HG03108 (cell line): ENCODE data around the gene INSRR.

Experiments used
- ATAC-seq: cut with Tn5 transposase; IDR thresholded peaks from one replicate; pipeline ENCODE4 v1.9.1; 2021; ENCODE audit warnings: moderate library complexity; ENCODE audit not compliant: unreplicated experiment

INSRR gene

GRCh38 chr1:156852418-156852874 is 6.5 kb downstream of the INSRR start:
- ATAC-seq = no peak

- ATAC-seq = no peak
These were observed 7.0 kb downstream of the INSRR start for GRCh38 chr1:156851779-156852417.

GRCh38 chr1:156849151-156849496 is 9.8 kb downstream of the INSRR start:
- ATAC-seq = no peak

DNA sequence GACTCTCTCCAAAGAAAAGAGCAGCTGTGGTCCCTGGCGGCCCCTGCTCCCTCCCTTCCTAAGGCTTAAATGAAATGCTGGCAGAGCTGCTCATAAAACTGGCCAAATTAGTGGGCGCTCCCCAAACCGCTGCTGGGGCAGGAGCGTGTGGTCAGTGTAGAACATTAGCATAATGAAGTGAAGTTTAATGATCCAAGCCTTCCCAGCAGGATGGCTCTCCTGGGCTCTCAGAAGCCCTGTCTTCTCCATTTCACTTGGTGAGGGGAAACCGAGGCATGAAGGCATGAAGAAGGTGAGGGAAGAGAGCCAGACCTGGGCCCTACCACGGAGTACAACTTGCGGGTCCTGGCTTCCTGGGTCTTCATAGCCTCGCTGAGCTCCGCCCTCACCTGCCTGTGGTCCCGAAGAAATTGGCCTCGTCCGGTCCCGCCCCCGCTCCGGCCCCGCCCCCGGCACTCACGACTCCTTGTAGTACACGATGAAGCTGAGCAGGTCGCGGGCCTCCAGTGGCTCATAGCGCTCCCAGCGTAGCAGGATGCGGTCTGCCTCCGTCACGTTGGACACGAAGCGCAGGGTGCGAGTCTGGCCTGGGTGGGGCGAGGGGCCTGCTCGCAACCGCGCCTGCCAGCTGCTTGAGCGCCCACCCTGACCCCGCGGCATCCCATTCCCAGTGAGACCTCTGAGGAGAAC is 10.3 kb downstream of the INSRR start:
- ATAC-seq = no peak

GRCh38 chr1:156847591-156848460 is 11.1 kb downstream of the INSRR start:
- ATAC-seq = no peak

GRCh38 chr1:156846643-156847042 is 12.3 kb downstream of the INSRR start:
- ATAC-seq = no peak

DNA sequence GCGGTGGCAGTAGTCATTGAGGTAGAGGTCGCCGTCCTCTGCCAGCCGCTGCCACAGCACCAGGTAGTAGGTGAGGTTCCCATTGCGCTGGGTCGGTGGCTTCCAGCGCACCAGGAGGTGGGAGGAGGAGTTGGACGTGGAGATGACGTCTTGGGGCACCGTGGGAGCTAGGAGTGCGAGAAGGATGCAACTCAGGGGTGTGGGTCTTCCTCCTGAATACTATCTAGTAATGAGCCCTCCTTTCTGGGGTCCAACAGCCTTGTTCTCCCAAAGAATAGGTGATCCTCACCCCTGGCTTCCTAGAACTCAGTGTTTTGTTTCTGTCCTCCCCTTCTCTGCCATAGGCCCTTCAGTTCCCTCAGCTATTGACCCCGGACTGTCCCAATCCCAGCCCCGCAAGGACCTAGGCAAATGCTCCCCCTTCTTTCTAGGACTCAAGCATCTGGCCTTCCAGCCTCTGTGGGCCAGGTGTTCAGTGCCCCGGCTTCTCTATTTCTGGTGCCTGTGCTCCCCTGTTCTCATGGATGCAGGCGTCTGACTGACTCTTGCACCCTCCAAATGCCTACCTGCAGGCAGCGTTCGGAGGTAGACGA is 12.9 kb downstream of the INSRR start:
- no peak for ATAC-seq

DNA sequence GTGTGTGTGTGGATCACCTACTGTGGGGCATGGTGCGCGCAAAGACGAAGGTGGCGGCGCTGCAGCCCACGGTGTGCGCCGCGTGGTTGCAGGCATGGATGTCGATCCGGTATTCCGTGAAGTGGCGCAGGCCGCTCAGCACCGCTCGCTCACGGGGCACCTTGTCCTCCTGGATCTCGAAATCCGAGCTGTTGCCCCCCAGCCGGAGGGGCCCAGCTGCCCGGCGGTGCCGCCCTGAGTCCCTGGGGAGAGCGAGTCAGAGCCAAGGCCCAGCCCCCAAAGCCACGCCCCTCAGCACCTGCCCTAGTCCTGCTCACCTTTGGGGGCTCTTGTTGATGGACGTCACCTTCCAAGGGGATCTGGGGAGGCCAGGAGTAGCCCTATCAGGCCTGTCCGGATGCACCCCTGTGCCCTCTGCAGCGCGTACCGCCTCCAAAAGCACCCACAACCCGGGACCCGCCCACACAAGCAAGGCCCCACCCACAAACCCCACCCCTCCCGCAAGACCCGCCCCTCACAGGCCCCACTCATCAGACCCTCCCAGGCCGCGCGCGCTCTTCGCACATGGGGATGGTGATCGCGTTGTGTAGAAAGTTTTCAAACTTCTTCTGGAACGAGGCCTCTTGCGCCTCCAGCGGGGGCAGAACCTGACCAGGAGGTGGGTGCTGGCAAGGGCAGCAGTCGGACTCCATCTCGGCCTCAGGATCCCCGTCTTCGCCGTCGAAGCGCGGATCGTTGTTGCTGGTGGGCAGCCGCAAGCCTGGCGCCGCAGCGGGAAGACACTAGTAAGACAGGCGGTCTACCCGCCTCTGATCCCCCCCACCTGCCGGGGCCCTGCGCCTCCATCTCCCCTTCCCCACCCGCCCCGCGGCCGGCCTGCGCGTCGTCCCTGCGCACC is 13.6 kb downstream of the INSRR start:
- no peak for ATAC-seq

GRCh38 chr1:156844638-156845037 is 14.3 kb downstream of the INSRR start:
- no peak for ATAC-seq

GRCh38 chr1:156844102-156844501 is 14.8 kb downstream of the INSRR start:
- no peak for ATAC-seq

DNA sequence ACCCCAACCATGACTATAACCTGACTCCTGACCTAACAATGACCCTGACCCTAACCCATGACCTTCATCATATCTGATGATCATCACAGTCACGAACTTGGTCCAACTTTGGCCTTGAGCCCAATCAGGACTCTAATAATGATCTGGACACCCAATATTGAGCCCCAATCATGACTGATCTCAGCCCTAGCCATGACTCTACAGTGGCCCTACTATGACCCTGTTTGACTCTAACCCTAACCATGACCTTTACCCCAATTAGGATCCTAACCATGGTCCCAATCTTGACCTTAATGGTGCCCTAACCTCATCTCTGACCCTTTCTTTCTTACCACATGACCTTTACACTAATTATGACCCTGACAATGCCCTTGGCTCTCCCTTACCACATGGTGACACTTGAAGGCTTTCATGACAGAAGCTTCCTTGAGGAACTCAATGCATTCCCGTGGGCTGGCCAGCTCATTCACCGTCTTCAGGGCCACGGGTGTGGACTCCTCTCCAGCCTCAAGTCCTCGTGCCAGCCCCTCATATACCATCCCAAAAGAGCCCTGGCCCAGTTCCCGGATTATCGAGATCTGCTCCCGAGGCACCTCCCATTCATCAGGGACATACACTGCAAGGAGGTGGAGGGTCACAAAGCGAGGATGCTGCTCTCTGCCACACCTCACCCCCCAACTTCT is 16.2 kb downstream of the INSRR start:
- no peak for ATAC-seq

DNA sequence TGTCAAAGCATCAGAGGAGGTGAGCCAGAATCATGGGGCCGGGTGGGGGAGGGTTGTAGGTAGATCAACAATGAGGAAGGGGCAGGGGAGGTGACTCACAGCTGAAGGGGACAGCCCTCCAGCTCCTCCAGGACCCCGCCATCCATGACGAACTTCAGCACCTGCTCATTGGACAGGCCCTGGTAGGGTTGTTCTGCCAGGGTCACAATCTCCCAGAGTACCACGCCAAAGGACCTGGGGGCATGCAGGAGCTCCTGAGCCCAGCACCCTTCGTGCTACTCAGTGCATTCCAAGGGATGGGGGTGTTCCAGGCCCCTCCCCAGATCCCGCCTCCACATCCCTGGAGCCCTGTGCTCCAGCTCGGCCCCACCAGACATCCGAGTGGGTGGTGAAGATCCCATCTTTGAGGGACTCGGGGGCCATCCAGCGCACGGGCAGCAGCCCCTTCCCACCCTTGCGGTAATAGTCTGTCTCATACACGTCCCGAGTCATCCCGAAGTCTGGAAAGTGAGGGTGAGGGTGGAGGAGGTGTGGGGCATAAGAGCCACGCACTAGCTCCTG is 17.5 kb downstream of the INSRR start:
- ATAC-seq = no peak

DNA sequence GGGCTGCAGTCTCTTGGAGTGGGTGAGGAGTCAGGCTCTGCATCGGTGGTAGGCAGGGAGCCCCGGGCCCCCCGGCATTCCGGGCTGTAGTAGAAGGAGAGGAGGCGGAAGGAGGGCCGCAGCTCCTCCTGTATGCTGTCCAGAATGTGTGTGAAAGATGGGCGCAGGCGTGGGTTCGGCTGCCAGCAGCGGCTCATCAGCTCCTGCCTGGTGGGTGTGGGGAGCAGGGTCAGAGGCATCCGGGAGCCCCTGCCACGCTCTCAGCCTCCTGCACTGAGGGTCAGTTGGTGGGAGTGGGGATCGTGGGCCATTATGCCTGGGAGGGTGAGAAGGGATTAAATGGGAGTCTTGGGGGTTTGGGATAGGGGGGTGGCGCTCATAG is 18.0 kb downstream of the INSRR start:
- ATAC-seq = no peak

- no peak for ATAC-seq
These were observed 18.6 kb downstream of the INSRR start for GRCh38 chr1:156840186-156840897.

DNA sequence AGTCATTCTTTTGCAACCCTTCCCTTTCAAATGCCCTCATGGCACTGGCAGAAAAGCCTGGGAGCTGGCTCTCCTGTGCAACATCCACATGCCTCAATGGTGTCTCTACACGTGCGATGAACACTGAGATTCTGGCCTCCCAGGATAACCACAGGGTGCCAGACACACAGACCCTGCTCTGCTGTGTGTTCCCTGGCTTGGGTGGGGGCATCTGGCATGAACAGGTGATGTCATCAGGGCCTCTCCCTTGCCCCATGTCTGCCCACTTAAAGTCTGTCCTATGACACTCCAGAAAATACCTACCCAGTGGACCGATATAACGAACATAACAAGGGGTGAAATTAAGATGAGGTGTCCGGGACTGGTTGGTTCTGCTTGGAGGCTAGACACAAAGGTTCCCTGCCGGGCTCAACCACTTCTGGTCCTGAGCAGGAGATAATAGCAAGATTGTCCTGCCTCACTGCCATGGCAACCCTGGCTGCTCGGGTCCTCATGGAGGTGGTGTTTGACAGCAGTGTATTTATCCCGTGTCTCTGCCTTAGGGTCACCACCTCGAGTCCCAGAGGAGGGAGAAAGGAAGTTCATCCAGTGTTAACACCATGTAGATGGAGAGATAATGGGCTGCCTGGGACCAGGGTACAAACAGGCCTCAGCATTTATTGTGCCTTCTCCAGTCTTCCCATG is 19.3 kb downstream of the INSRR start:
- ATAC-seq = no peak

GRCh38 chr1:156838972-156839371 is 19.9 kb downstream of the INSRR start:
- ATAC-seq = no peak

DNA sequence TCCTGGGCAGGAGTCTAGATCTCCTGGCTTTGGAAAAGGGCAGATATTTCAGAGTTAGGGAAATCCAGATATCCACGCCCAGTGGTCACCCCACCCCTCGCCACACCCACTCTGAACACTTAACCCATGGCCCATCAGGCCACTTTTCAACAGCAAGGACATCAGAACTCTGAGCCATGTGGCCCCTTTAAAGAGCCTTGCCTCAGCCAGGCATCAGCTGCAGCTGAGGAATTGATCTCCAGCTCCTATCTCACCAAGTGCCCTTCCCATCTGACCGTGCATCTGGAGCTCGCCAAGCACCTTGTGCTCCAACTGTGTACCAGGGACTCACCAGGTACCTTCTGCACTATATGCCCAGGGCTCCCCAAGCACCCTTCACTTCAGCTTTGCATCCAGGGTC is 22.0 kb downstream of the INSRR start:
- ATAC-seq = no peak

GRCh38 chr1:156836041-156836654 is 22.8 kb downstream of the INSRR start:
- ATAC-seq = peak; percentile 49
